Hepatic stellate cell (primary cell): ENCODE data around the gene VN1R4.
"Not testable (repeated sequence)": the region's sequence is repeated elsewhere in the genome, so short reads cannot be mapped to it uniquely, and the experiment has no call there.

Experiments used
- DNase-seq: peaks from one replicate; pipeline ENCODE4 v3.0.0; 2011; ENCODE audit warnings: low spot score

The VN1R4 gene, protein sequence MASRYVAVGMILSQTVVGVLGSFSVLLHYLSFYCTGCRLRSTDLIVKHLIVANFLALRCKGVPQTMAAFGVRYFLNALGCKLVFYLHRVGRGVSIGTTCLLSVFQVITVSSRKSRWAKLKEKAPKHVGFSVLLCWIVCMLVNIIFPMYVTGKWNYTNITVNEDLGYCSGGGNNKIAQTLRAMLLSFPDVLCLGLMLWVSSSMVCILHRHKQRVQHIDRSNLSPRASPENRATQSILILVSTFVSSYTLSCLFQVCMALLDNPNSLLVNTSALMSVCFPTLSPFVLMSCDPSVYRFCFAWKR

DNA sequence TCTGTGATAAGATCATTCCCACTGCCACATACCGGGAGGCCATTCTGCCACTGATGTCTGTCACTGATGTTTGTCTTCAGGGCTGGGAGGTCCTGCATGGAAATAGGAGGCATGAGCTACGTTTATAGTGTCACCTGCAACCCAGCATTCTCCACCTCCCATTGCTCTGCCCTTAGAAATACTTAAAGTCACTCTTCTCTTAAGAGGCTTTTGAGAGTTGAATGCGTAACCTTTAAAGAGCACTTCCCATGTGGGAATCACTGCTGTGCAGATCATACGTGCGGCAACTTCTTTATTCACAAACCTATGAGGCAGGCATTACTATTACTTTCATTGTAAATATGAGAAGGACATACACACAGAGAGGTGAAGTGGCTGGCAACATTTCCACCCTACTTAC lies at the start of gene VN1R4:
TSS of gene VN1R4 (minus strand) at position 101 of the 400 bp plus-strand sequence. CDS start at position 43, 58 bp downstream.
- DNase-seq = not testable (repeated sequence)

GRCh38 chr19:53311897-53312296 lies 44.4 kb upstream of the VN1R4 start:
- DNase-seq = no peak

GRCh38 chr19:53311044-53311443 lies 43.5 kb upstream of the VN1R4 start:
- DNase-seq = no peak

GRCh38 chr19:53308339-53308811 lies 40.9 kb upstream of the VN1R4 start:
- peak; percentile 36 for DNase-seq

GRCh38 chr19:53301341-53301740 lies 33.8 kb upstream of the VN1R4 start:
- not testable (repeated sequence) for DNase-seq

DNA sequence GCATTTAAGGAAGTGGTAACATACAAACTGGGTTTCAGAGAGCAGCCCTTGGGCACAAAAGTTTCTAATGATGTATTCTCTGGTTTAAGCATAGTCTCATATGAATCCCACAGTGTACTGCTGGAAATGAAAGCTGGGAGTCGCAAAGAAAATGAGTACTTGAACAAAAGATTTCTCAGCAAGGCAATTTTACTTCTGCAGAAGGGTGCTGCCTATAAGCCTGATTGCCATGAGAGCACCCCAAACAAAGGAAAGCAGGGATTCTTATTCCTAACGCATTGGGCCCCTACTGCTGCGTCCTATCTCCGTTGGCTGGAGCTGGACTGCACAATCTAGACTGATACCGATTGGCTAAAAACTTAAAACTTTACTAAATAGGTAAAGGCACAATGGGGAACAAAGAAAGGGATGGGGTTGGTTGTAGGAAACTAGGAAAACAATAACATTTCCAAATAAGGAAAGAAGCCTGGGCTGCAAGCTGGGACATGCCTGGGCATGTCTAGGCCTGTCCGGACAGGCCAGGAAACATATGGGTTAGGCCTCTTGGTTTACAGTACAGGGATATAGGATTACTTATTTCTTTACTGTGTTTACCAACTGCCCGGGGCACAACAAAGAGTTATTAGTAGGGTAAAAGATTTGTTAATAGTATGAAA lies 27.4 kb upstream of the VN1R4 start:
- DNase-seq = no peak

DNA sequence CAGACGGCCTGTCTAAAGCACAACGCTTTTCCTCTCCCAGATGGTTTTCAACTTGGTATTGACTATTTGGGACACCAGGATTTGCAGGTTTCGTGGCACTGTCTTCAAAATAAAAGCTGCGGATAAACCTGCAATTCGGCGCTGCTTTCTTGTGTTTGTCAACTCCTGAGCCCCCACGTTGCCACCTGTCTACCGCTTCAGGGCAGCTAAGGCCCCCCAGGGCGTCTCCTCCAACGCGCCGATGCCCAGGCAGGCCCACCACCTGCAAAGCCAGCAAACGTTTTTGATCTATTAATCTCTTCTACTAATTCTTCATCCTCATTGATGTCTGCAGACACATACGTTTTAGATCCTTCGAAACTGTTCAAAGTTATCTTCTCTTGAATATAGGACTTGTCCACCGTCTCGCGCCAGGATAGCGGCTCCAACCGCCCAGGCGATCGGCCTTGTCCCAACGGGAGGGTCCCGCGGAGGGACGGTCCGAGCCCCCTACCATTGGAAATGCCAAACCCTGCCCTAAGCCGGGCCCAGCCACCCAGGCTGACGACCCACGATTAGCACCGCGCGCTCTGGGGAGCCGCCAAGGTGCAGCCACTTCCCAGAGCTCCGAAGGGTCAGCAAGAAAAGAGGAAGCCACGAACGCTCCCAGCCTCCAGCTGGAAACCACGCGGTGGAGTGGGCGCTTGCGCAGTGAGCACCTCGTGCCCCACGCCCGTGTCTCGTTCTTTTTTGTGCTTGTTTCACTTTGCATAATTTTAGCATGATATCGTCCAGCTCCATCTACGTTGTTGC lies 23.4 kb upstream of the VN1R4 start:
- DNase-seq = no peak

- DNase-seq = no peak
These were observed 17.6 kb upstream of the VN1R4 start for GRCh38 chr19:53285087-53285486.

GRCh38 chr19:53281947-53282346 lies 14.4 kb upstream of the VN1R4 start:
- DNase-seq = not testable (repeated sequence)

- DNase-seq = no peak
These were observed 8.0 kb upstream of the VN1R4 start for GRCh38 chr19:53275480-53275879.

DNA sequence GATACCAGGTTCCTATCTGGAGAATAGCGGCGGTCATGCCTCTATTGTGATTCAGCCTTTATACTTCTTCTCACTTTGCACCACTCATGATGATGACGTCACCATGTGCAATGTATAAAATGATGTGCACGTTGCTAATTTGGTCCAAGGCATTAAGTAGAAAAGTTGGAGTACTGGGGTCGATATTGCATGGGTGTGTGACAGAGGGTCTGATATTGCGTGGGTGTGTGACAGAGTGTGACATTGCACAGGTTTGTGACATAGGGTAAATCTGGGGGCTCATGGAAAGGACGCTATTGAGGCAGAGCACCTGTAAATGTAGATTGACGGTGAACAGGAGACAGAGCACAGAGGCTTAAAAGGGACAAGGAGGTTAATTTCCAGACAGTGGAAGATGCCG lies 4.5 kb upstream of the VN1R4 start:
- no peak for DNase-seq

DNA sequence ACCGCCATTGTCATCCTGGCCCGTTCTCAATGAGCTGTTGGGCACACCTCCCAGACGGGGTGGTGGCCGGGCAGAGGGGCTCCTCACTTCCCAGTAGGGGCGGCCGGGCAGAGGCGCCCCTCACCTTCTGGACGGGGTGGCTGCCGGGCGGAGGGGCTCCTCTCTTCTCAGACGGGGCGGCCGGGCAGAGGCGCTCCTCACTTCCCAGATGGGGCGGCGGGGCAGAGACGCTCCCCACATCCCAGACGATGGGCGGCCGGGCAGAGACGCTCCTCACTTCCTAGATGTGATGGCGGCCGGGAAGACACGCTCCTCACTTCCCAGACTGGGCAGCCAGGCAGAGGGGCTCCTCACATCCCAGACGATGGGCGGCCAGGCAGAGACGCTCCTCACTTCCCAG lies 2.3 kb upstream of the VN1R4 start:
- DNase-seq = not testable (repeated sequence)

- DNase-seq = not testable (repeated sequence)
These were observed 9.7 kb downstream of the VN1R4 start, which contains the start of gene VN1R2 for GRCh38 chr19:53257715-53258342. Gene VN1R2 (plus strand): TSS chr19:53258292. CDS start chr19:53258376, 84 bp downstream.

- DNase-seq = peak; percentile 91
These were observed 12.8 kb downstream of the VN1R4 start, which contains the start of gene ZNF677 for GRCh38 chr19:53254411-53255341. Gene ZNF677 (minus strand): TSS chr19:53254873. CDS start chr19:53251550, 3,323 bp downstream.

DNA sequence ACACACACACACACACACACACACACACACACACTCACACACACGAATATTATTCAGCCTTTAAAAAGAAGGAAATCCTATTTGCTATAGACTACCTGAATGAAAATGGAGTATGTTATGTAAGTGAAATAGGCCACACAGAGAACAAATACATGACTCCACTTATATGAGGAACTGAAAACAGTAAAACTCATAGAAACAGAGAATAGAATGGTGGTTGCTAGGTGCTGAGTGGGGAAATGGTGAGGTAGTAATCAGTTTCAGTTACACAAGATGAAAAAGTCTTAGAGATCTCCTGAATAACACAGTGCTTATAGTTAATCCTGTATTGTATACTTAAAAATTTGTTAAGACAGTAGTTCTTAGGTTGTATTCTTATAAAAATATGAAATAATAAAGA lies 21.0 kb downstream of the VN1R4 start:
- DNase-seq = no peak

DNA sequence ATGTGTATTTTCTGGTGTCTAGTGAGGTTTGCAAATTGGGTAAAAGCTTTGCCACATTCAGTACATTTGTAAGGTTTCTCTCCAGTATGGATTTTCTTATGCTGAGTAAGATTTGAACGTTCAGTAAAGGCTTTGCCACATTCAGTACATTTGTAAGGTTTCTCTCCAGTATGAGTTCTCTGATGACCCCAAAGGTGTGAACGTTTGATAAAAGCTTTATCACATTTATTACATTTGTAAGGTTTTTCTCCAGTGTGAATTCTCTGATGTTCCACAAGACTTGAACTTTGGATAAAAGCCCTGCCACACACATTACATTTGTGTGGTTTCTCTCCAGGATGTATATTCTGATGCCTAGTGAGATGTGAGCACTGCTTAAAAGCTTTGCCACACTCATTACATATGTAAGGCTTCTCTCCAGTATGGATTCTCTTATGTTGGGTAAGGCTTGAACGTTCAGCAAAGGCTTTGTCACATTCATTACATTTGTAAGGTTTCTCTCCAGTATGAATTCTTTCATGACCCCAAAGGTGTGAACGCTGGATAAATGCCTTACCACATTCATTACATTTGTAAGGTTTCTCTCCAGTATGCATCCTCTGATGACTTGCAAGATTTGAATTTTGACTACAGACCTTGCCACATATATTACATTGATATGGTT lies 30.3 kb downstream of the VN1R4 start:
- no peak for DNase-seq

DNA sequence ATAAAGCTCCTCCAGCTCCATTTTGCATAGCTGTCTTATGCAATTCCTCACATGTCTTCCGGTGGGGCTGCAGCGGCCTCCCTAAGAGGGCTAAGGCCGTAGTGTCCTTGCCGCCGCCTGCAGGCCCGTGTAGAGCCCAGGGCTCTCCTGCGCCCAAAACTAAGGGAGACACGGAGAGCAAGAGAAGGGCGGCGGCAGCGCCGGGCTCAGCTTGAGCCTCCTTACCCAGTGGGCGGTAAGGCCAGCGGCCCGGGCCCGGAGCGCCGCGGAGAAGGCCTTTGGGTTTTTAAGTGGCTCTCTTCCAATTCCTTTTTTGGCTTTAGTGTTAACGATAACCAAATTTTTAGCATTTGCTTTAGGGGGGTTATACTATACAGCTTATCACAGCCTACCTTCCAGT lies 42.9 kb downstream of the VN1R4 start:
- DNase-seq = no peak

GRCh38 chr19:53222716-53223115 lies 44.8 kb downstream of the VN1R4 start:
- DNase-seq = not testable (repeated sequence)
